PFSK-1 (cell line): ENCODE measurements around the gene ASXL2.

Experiments used
- FOXP2 ChIP-seq: optimal IDR thresholded peaks from 2 replicates; pipeline ENCODE3; 2011; ENCODE audit warnings: borderline replicate concordance, control low read depth, inconsistent platforms; ENCODE audit not compliant: insufficient read depth; ENCODE audit errors: extremely low read length, extremely low read depth
- POLR2AphosphoS5 ChIP-seq: IDR thresholded peaks from 2 replicates; pipeline ENCODE4 v1.6.1; 2012; ENCODE audit warnings: low read depth, mild to moderate bottlenecking, control low read depth, low read length, moderate library complexity
- REST ChIP-seq, 2 experiments: IDR thresholded peaks; 2 replicates each; pipeline versions ENCODE4 v1.6.1 to v1.8.0; 2011 to 2012; ENCODE audit warnings: low read depth in 2 of 2, low read length in 2 of 2, control low read depth in 1 of 2, inconsistent platforms in 1 of 2, mild to moderate bottlenecking in 1 of 2, moderate library complexity in 1 of 2; ENCODE audit not compliant: insufficient read depth in 1 of 2
- SIN3A ChIP-seq: IDR thresholded peaks from 2 replicates; pipeline ENCODE4 v1.6.1; 2012; ENCODE audit warnings: mild to moderate bottlenecking, low read length, moderate library complexity, borderline replicate concordance; ENCODE audit not compliant: insufficient read depth
- TAF1 ChIP-seq: IDR thresholded peaks from 2 replicates; pipeline ENCODE4 v1.6.1; 2012; ENCODE audit warnings: low read length, control low read depth, borderline replicate concordance; ENCODE audit not compliant: insufficient read depth

GRCh38 chr2:25887624-25888242 is 9.4 kb upstream of the ASXL2 start:
- no peak for TF ChIP-seq POLR2AphosphoS5
- no peak for TF ChIP-seq REST (IDR thresholded peaks at IDR 0.05; ENCODE audit: insufficient read depth in 1 of 2, low read depth in 2 of 2, low read length in 2 of 2)
- TF ChIP-seq TAF1: no peak
- no peak for TF ChIP-seq SIN3A
- TF ChIP-seq FOXP2: no peak
